KMS-11 (cell line): ENCODE data around the gene RCL1.

ENCODE experiments used
- H2AFZ ChIP-seq: fragments of 200-600 bp; sonication (generic); 2 replicates; pipeline ENCODE4 v1.6.1; 2016; ENCODE audit warnings: antibody characterized with exemption, mixed run types, low read depth
- H3K27ac ChIP-seq: fragments of 200-600 bp; sonication (generic); 2 replicates; pipeline ENCODE4 v1.6.1; 2016; ENCODE audit warnings: mild to moderate bottlenecking, mixed run types
- H3K27me3 ChIP-seq: fragments of 200-600 bp; sonication (generic); 2 replicates; pipeline ENCODE4 v1.6.1; 2017; ENCODE audit warnings: mild to moderate bottlenecking, low read depth, mixed run types, moderate library complexity; ENCODE audit not compliant: insufficient read depth
- H3K36me3 ChIP-seq: fragments of 200-600 bp; sonication (generic); 2 replicates; pipeline ENCODE4 v1.6.1; 2017; ENCODE audit warnings: mild to moderate bottlenecking, mixed run types; ENCODE audit not compliant: insufficient read depth
- H3K4me1 ChIP-seq: fragments of 200-600 bp; sonication (generic); 2 replicates; pipeline ENCODE4 v1.6.1; 2016; ENCODE audit warnings: mild to moderate bottlenecking, low read depth, mixed run types; ENCODE audit not compliant: poor library complexity, severe bottlenecking
- H3K4me2 ChIP-seq: fragments of 200-600 bp; sonication (generic); 2 replicates; pipeline ENCODE4 v1.7.0; 2016; ENCODE audit warnings: mild to moderate bottlenecking, mixed run types
- H3K4me3 ChIP-seq: fragments of 200-600 bp; sonication (generic); IDR thresholded peaks from 2 replicates; pipeline ENCODE4 v1.6.1; 2017; ENCODE audit warnings: low read depth, low read length, mixed read lengths; ENCODE audit not compliant: insufficient read depth
- H3K79me2 ChIP-seq: fragments of 200-600 bp; sonication (generic); 2 replicates; pipeline ENCODE4 v1.6.1; 2016; ENCODE audit warnings: low read depth, mixed run types; ENCODE audit not compliant: insufficient read depth
- H3K9ac ChIP-seq: fragments of 200-600 bp; sonication (generic); 2 replicates; pipeline ENCODE4 v1.6.1; 2016; ENCODE audit warnings: mild to moderate bottlenecking, mixed run types
- H4K20me1 ChIP-seq: fragments of 200-600 bp; sonication (generic); 2 replicates; pipeline ENCODE4 v1.6.1; 2016; ENCODE audit warnings: mild to moderate bottlenecking, mixed run types; ENCODE audit not compliant: insufficient read depth
- CTCF ChIP-seq: fragments of 200-600 bp; sonication (generic); conservative IDR thresholded peaks from 2 replicates; pipeline ENCODE4 v1.6.1; 2017; ENCODE audit warnings: low read depth, mild to moderate bottlenecking, antibody characterized with exemption, low read length, moderate library complexity, mixed read lengths

The RCL1 gene

DNA sequence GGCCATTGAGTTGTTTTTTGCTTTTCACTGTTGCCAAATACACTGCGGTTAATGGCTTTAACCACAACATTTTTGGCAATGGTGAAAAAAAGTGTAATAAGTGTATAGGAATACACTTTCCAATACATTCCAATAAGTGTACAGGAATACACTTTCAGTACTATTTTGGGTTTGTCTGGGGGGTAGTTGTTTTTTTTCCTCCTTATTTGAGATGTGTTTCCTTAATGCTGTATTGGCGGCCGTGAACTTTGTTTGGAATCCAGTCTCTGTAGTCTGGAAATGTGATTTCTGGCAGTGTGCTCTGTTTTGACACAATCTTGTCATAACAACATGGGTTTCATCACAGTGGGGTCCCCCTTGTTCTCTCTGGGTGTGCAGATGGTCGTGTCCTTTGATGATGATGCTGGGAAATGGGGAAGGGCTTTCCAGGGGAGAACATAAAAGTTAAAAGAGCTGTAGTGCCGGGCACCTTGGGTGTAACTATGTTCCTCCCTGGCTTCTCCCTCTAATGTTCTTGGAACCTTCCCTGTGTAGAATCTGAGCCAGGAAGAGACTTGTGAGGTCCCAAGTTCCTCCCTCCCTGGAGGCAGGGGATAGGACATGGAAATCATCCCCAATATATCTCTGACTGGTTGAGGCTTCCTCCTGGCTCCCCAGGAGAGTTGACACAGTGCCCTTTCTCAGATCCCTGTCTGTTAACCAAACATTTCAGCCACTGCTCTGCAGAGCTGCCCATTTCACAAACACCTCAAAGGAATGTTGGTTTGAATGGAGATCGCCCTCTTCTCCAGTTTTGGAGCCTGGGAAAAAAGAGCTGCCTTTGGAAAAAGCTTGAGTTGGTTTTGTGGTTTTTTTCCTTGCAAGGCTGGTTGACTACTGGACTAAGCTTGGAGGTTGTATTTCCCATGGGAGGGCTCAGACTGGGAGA lies 44.8 kb downstream of the RCL1 start:
- Histone ChIP-seq H2AFZ (no peak overlapping the region), H3K4me3 (no peak overlapping the region), H3K27me3 (no peaks in the 10 kb centered on the region), H3K79me2 (no peaks in the 10 kb centered on the region), H3K36me3 (no peaks in the 10 kb centered on the region; the same call in 1 of the 2 replicates), H3K9ac (no peak overlapping the region), H3K4me2 (no peak overlapping the region), H3K27ac (no peak overlapping the region), H4K20me1 (no peaks in the 10 kb centered on the region), H3K4me1 (peaks cover 23% of the 10 kb centered on the region)
- TF ChIP-seq CTCF = no peak

DNA sequence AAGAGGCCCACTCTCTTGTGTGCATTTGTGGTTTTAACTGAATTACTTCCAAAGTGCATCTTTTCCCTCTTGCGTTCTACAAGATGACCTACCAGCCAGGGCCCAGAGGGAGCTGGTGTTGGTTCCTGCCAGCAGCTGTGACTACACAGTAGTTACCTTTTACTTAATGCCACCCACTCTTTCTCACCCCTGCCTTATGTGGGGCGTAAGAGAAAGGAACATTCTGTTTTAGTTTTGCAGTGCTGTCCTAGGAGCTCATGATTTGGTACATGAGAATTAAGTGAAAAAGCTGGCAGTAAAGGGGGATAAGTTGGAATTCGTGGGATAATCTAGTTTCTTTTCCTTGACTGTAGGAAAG lies 45.4 kb downstream of the RCL1 start:
- peaks cover 24% of the 10 kb centered on the region for H3K4me1 ChIP-seq
- H3K4me2 ChIP-seq = no peak overlapping the region
- no peak overlapping the region for H3K9ac ChIP-seq
- H4K20me1 ChIP-seq = no peaks in the 10 kb centered on the region
- H3K4me3 ChIP-seq = no peak overlapping the region
- no peak for TF ChIP-seq CTCF
- no peaks in the 10 kb centered on the region for H3K27me3 ChIP-seq
- H3K36me3 ChIP-seq = no peaks in the 10 kb centered on the region; the same call in 1 of the 2 replicates
- H3K27ac ChIP-seq = no peak overlapping the region
- no peaks in the 10 kb centered on the region for H3K79me2 ChIP-seq
- no peak overlapping the region for H2AFZ ChIP-seq

DNA sequence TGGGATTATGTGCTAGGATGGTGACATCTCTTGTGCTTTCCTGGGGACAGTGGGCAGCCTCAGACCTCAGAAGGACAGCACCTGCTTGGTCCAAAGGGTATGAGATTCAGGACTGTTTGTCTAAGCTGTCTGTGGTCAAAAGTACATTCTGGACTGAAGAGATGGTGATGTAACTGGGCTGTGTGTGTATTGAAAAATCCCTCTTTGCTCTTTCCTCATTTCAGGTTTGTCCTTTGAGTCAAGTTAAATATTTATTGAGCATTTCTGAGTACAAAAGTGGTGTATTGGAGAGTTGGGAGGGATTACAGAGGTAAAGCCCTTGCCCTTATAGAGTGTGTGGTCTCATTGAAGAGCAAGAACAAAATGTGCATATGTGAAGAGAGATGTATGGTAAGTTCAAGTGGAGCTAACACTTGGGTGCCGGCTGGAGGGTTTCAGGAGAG lies 46.7 kb downstream of the RCL1 start:
- Histone ChIP-seq H3K27me3 (no peaks in the 10 kb centered on the region), H3K36me3 (no peaks in the 10 kb centered on the region; the same call in 1 of the 2 replicates), H2AFZ (no peak overlapping the region), H3K4me1 (peaks cover 24% of the 10 kb centered on the region), H3K9ac (no peak overlapping the region), H3K79me2 (no peaks in the 10 kb centered on the region), H4K20me1 (no peaks in the 10 kb centered on the region), H3K4me2 (no peak overlapping the region), H3K4me3 (no peak overlapping the region), H3K27ac (no peak overlapping the region)
- TF ChIP-seq CTCF = no peak

GRCh38 chr9:4840018-4840417 lies 47.3 kb downstream of the RCL1 start:
- Histone ChIP-seq H3K27me3 (no peaks in the 10 kb centered on the region), H3K4me1 (peaks cover 24% of the 10 kb centered on the region), H3K79me2 (no peaks in the 10 kb centered on the region), H4K20me1 (no peaks in the 10 kb centered on the region), H3K9ac (no peak overlapping the region), H3K36me3 (no peaks in the 10 kb centered on the region; the same call in 1 of the 2 replicates), H3K27ac (no peak overlapping the region), H2AFZ (no peak overlapping the region), H3K4me2 (no peak overlapping the region), H3K4me3 (no peak overlapping the region)
- TF ChIP-seq CTCF = no peak
